AG04449 (cell line): Measurements from ENCODE around the gene ATXN7L1.

ENCODE experiments used
- CTCF ChIA-PET: fragments of 350-600 bp; formaldehyde crosslinking; extraction: SDS; loops from one replicate; lab custom pipeline; 2021; ENCODE audit warnings: antibody characterized with exemption; lab: Yijun Ruan, JAX
- POLR2A ChIA-PET: fragments of 400-600, 350-600 bp; formaldehyde crosslinking; extraction: SDS; loops from one replicate; lab custom pipeline; 2020; ENCODE audit warnings: antibody characterized with exemption, inconsistent platforms; lab: Yijun Ruan, JAX
- DNase-seq: peaks from one replicate; pipeline ENCODE4 v3.0.0-alpha.2; 2010; ENCODE audit warnings: low read depth, low spot score
- H3K4me3 ChIP-seq: 2 replicates; pipeline ENCODE4 v1.5.1; 2011; ENCODE audit warnings: low read depth, mild to moderate bottlenecking, control low read depth, low read length
- CTCF ChIP-seq: IDR thresholded peaks from one replicate; pipeline ENCODE4 v1.5.1; 2011; ENCODE audit warnings: mild to moderate bottlenecking, moderate library complexity, low read length, control low read depth, inconsistent platforms; ENCODE audit not compliant: insufficient read depth; ENCODE audit errors: missing control alignments

Gene ATXN7L1

GRCh38 chr7:105636982-105637381 is 239.4 kb downstream of the ATXN7L1 start:
- CTCF ChIA-PET, result interaction anchor here (2.2 kb wide), 1 partner anchor 15 kb away, joined by 9 read pairs; no protein-coding TSS in a partner anchor
- H3K4me3 ChIP-seq, result no peak overlapping the region
- DNase-seq, result no peak

GRCh38 chr7:105635197-105635596 is 241.2 kb downstream of the ATXN7L1 start:
- no peak overlapping the region for H3K4me3 ChIP-seq
- TF ChIP-seq CTCF, result no peak
- CTCF ChIA-PET, result interaction anchor here (1.3 kb wide), 1 partner anchor 11 kb away, joined by 3 read pairs; no protein-coding TSS in a partner anchor
- no peak for DNase-seq
- POLR2A ChIA-PET, result no interaction called here

More at GRCh38 chr7:105636982-105637381, 239.4 kb downstream of the ATXN7L1 start:
- no peak for TF ChIP-seq CTCF
- POLR2A ChIA-PET, result interaction anchor here (0.6 kb wide), 1 partner anchor 27 kb away, joined by 3 read pairs; no protein-coding TSS in a partner anchor

- DNase-seq, result no peak
- ChIA-PET CTCF (no interaction called here), POLR2A (no interaction called here)
- H3K4me3 ChIP-seq, result no peak overlapping the region
- TF ChIP-seq CTCF, result no peak
Observed at GRCh38 chr7:105625986-105626385, 250.4 kb downstream of the ATXN7L1 start.

DNA sequence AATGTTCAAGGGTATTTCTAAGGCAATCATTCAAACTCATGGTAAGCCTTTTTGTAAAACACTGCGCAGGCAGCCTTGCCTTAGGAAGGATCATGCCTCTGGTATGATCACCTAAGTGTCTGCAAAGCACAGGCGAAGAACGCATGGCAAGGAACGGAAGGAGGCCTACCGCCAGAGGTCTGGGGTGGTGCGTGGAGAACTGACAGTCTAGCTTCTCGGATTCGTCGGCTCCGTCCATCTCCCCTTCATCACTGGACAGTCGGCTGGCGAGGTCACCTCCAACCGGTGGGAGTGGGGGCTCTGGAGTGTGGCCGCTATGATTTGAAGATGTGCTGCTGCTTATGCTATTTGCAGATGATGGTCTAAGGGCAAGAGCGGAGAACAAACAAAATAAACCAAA is 252.5 kb downstream of the ATXN7L1 start:
- ChIA-PET POLR2A (no interaction called here), CTCF (interaction anchor here (1.2 kb wide), 1 partner anchor 11 kb away, joined by 3 read pairs; no protein-coding TSS in a partner anchor)
- no peak overlapping the region for H3K4me3 ChIP-seq
- no peak for DNase-seq
- no peak for TF ChIP-seq CTCF

DNA sequence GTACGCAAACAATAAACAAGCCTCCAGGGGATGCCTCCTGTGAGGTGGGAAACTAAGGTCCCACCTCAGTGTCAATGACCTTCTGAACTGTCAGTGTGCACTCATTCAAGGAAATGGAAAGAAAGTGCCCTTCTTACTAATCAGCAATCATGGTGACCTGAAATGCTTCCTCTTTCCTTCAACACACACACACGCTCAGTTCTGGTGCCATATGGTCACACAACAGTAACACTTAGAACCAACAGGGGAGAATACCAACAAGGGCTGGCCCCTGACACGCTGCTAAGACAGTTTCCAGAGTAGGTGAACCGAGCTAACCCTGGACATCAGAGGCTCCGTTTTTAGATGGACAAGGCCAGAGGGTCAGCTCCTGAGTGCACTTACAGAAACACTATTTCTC is 253.0 kb downstream of the ATXN7L1 start:
- TF ChIP-seq CTCF, result no peak

DNA sequence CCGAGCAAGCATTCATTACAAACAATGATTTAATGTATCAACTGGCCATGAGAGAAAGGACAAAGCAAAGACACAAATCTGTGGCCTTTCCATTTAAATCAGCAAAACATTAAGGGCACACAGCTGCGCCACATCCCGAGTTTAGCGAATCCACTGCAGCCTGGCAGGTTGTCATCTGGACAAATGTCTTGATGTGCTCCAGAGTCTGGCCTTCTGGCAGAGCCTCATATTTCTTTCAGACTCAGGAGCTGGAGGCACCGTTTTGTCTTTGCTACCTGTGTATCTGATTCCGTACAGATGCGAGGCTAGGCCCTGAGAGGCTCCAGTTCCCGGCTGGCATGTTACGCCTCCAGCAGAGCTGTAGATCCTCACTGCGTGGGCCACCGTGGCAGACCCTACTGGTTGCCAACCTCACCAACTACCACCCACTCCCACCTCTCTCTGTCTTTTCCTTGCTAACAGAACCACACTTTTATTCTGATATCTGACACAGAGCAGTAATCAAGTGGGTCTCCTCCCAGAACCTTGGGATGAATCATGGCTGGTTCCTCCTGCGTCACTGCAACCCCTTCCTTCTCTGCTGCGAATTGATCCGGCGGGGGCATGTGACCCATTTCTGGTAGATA is 254.2 kb downstream of the ATXN7L1 start:
- ChIA-PET CTCF (no interaction called here), POLR2A (no interaction called here)
- no peak for TF ChIP-seq CTCF

More for the DNA sequence above, 253.0 kb downstream of the ATXN7L1 start:
- no peak overlapping the region for H3K4me3 ChIP-seq
- ChIA-PET CTCF (no interaction called here), POLR2A (no interaction called here)
- no peak for DNase-seq

More for the DNA sequence above, 254.2 kb downstream of the ATXN7L1 start:
- DNase-seq, result no peak
- no peak overlapping the region for H3K4me3 ChIP-seq
